Bone marrow (tissue), 2 donors: Measurements from ENCODE around the gene AMMECR1.

Experiments used
- DNase-seq, 2 donors: peaks; one replicate each; lab custom pipeline; 2025; lab: John Stamatoyannopoulos, UW

AMMECR1 gene

DNA sequence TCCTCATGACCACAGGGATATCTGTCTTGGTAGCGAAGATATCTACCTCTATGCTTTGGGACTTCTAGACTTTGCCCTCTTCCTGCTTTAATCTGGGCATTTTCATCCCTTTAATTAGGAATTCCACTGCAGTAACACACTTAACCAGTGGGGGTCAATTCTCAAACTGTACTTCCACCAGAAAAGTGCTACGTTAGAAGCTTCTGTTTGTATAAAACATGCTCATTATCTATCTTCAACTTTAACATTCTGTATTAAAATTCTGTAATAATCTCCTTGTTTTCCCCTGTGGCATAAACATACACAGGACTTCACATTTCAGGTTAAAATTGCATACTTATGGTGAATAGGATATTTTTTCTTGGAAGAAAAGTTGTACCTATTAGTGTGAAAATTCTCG lies 105.6 kb downstream of the AMMECR1 start:
- DNase-seq, result no peak

- DNase-seq, result no peak
Observed at GRCh38 chrX:110211340-110211739, 106.5 kb downstream of the AMMECR1 start.

DNA sequence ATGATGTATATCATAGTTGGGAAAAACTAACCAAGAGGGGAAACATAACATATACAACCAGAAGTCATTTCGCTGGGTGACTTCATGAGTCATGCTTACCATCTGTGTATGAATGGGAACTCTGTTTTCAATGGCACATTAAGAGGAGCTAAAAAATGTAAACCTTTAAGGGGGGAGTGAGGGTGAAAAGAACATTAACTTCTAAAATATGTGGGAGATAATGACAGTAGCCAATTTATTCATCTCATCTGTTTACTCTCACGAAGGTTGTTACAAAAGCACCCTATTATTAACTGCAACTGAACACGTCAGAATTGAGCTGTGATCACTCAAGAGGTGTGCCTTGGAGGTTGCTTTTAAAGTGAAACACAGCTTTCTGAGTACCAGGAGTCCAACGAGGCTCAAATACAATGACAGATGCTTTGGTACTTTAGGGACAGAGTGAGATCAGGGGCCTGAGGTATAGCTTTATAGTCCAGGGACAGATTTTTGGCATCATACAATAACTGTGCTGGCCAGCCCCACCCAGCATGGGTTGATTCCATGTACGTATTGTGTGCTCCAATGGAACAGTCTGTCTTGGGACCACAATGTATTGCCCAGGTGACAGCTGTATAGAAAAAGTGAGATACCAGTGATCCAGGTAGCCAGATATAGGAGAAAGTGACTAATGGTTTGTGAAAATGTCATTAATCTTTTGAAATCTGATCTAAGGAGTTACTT lies 107.3 kb downstream of the AMMECR1 start:
- DNase-seq, result peak in 1 of 2 donors; percentile 29

- DNase-seq, result no peak
Observed at GRCh38 chrX:110208092-110208491, 109.8 kb downstream of the AMMECR1 start.

DNA sequence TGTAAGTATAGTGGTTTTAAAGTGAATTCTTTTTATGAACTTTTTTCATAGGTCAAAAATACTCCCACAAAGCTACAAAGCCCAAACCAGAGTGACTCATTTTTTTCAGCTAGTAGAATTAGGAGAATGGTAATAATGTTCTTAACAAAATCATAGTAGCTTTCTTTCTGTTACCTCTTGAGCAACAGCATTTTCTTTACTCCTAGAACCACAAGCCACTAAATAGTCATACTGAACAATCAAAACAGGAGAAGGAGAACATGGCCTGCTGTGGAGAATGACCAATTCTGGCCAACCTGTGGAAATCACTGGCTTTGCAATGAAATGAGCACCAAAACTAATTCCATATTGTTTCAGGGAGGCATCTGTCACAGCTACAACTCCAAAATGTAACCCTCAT lies 112.9 kb downstream of the AMMECR1 start:
- DNase-seq, result no peak

DNA sequence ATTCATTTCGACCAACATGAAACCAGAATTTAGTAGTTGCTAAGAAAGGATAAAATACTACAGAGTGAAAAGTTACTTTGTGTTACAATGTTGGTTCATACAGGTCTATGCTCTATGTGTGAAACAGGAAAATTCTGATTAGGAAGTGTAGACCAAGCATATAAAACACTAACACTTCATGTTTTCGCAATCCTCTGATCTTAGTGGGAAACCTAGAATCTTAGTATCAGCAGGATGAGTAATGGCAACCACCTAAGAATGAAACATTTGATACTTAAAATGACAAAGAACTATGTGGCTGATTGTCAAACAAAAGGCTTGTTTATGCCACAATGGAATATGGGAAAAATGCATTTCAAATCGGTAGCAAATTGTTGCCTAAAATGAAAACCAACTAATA lies 116.1 kb downstream of the AMMECR1 start:
- no peak for DNase-seq

DNA sequence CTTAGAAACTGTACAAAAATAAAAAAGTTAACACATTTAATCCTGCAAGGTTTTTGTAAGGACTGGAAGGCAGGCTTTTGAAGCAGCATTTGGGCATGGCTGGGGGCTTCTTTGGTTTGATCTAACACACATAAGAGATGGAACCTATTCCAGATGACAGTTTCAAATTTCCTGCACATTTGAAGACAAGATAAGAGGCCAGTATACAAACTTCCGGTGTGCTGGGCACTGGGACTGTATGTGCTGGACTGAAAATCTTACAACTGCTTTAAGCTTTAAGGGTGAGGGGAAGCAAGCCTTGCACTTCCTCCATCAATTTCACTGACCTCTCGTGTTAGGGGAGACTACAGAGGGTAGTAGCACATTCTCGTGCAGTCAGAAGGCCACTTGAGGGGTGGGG lies 122.9 kb downstream of the AMMECR1 start:
- DNase-seq, result no peak

- no peak for DNase-seq
Observed at GRCh38 chrX:110192516-110192915, 125.4 kb downstream of the AMMECR1 start.

GRCh38 chrX:110188701-110189558 lies 129.0 kb downstream of the AMMECR1 start:
- DNase-seq, result peak in 1 of 2 donors; percentile 18

DNA sequence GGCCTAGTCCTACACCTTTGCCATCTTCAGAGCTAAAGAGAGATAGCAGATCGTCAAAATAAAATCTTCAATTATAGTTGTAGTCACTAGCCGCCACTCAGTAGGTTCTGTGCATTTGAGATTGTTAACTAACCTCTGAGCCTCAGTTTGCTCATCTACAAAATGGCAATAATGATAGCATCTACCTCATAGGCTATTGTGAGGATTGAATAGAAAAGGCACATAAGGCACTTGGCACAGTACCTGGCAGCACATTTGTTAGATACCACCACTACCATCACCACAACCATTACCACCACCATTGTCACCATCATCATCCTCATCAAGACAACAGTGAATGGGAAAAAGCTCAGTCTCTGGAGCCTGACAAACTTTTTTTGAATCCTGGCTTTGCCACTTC lies 134.6 kb downstream of the AMMECR1 start:
- DNase-seq, result no peak

GRCh38 chrX:110182865-110183264 lies 135.0 kb downstream of the AMMECR1 start:
- DNase-seq, result no peak

DNA sequence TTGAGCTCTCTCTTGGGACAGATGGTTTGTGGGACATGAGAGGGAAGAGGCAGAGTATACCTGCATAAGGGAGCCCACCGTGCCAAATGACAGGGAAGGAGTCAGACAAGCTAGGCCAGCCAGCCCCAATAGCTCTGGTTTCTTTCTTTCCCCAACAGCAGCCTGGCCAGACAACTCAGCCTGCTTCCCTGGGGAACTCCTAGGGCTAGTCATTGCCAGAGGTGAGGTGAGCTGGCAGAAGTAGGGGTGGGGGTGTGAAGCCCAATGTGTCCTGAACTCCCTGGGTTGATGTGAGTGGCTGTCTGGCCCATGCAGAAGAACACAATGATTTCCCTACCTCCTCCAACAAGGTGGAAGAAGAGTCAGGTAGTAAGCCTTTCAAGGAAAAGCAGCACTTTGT lies 135.5 kb downstream of the AMMECR1 start:
- no peak for DNase-seq

- DNase-seq, result no peak
Observed at GRCh38 chrX:110181459-110182137, 136.3 kb downstream of the AMMECR1 start.

GRCh38 chrX:110180928-110181310 lies 137.0 kb downstream of the AMMECR1 start:
- DNase-seq, result no peak

- no peak for DNase-seq
Observed at GRCh38 chrX:110180176-110180927, 137.5 kb downstream of the AMMECR1 start.

GRCh38 chrX:110178179-110178865 lies 139.6 kb downstream of the AMMECR1 start:
- DNase-seq, result no peak

DNA sequence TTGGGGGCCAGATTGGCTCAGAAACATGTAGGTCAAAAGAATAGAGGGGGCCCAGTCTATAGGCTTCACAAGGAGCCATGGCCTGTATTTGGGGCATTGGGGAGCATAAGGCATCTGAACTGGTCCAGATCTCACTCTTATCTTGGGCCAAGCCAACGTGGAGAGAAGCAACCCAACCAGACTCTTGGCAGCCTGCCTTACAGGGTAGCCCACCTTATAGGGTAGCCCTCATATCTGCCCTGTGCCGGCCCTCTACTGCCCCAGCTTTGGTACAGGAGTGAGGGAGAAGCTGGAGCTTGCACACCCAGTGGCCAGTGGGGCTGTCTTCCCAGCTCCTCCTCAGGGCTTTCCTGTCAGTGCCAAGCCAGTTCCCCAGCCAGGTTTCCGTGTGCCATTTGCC lies 142.2 kb downstream of the AMMECR1 start:
- DNase-seq, result no peak

DNA sequence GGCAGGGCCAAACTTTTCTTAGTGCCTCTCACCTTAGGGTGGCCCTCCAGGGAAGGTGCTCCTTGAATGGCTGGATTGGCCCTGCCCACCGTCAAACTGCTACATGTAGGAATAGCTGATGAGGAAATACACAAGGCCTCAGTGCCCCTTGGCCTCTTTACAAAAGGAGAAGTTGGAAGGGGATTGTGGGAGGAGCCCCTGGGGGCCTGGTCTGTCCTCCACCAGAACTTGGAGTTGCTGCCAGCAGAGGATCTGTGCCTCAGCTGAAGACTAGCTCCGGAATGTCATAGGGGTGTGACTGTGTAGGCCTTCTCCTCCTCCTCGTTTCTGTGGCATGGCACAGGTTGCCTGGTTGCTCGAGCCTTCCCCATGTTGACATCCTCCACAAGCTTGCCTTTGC lies 142.7 kb downstream of the AMMECR1 start:
- DNase-seq, result no peak

GRCh38 chrX:110173192-110174175 lies 144.4 kb downstream of the AMMECR1 start:
- DNase-seq, result no peak

DNA sequence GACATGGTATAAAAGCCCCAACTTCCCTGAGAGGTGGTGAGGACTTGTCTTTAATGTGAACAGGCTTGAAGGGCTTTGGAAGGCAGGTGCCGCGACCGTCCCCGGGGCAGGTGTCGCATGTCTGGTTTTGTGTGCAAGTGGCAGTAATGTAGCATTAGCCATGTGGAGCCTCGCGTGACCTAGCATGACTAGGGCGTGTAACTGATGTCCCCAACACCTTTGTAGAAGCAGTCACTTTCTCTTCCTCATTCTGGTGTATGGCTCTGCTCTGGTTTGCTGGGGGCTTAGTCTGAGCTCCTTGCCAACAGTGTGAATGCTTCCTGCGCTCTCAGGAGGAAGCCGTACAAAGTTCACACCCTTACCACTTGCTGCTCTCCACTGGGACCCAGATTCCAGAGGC lies 145.7 kb downstream of the AMMECR1 start:
- no peak for DNase-seq
